GM19397 (cell line): ENCODE results near the gene CSF1R.

Experiments used
- ATAC-seq: cut with Tn5 transposase; IDR thresholded peaks from one replicate; pipeline ENCODE4 v1.9.1; 2021; ENCODE audit warnings: mild to moderate bottlenecking, moderate library complexity; ENCODE audit not compliant: unreplicated experiment

The CSF1R gene

DNA sequence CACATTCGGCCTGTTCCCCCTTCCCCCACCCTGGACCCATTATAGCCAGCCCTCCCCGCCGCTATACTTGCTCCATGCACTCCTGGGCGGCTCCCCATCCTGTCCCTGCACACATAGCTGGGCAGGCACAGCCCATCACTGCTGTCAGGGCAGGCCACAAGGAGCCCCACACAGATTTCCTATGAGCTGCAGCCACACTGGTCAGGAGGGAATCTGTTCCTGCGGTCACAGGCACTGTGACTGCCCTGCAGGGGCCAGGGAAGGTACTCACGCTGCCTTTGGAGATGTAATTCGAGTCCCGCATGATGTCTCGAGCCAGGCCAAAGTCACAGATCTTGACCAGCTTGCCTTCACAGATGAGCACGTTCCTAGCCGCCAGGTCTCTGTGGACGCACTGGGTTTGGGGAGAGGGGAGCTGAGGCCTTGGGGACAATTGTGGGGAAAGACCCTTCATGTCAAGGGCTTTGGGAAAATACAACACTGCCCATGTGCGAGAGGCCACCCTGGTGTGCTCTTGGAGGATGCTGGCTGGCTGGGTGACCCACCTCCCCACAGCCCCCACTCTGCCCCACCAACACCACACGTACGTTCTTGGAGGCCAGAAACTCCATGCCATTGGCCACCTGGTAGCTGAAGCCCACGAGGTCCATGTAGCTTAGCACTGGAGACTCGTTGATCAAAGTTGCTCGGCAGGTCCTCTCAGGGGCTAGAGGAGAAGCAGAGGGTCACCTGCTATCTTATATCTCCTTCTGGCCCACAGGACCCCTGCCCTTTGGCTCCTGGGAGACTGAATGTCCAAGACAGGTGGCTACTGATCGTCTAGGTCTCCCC lies 34.5 kb upstream of the CSF1R start:
- no peak for ATAC-seq

DNA sequence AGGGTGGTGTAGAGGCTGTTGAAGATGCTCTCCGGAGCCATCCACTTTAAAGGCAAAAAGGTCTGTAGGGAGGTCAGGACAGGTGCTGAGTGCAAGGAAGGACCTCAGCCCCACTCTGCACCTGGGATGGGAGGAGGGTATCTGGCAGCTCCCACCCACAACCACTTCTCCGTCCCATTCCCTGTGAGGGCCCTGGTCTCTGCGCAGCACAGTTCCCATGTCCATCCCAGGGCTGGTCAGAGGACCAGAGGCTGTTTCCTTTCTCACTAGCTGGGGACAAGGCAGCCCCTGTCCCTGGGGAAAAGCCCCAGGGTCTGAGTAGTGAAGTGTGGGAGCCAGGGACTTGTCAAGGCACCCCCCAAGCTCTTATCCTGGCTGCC lies 33.7 kb upstream of the CSF1R start:
- no peak for ATAC-seq

DNA sequence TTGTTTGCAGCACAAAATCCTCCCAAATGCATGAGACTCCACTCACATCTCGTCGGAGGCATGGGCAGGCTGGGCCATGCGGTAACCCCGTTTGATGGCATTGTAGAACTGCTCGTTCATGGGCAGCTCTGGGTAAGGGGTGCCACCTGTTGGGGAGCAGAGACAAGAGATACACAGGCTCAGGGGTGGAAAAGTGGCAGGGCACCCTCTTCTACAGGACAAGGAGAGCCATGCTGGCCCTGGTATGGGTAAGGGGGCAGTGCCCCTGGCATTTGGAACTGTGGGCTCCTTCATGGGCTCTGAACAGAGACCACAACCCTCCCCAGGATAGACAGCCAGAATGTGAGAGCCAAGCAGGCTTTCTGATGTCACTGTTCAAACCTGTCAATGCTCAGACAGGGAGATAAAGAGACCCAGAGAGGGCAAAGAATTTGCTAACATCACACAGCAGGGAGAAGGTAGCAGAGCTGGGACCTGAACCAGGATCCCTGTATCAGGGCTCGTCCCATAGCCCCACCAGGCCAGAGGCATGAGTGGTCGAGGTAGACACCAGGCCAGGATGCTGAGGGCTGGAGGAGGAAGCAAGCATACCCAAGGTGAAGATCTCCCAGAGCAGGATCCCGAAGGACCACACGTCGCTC lies 33.2 kb upstream of the CSF1R start:
- no peak for ATAC-seq

DNA sequence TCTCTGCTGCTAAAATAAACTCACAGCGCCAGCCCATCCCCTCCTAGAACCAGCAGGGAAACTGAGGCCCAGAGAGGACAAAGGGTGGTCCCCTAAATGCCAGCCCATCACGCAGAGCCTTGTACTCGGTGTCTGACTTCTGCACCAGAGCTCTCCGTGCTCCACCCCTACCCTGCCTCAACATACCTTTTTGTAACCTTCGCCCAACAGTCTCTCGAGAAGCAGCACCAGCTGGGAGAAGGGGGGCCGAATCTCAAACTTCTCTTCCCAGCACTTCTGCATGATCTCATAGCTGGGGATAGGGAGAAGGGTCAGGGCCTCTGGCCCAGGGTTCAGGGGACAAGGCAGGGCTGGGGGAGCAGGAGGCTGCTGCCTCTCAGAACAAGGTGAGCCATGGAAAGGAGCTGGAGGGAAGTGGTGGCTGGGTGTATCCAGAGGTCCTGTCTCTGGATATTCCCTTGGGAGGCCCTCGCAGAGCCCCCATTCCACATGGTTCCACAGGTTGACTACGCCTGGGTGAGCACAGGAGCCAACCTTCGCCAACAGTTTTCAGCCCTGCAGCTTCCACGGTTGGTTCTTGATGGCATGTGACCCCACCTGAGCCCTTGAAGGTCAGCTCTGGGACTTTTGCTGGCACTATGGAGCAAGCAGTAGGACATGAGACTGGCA lies 32.3 kb upstream of the CSF1R start:
- no peak for ATAC-seq

DNA sequence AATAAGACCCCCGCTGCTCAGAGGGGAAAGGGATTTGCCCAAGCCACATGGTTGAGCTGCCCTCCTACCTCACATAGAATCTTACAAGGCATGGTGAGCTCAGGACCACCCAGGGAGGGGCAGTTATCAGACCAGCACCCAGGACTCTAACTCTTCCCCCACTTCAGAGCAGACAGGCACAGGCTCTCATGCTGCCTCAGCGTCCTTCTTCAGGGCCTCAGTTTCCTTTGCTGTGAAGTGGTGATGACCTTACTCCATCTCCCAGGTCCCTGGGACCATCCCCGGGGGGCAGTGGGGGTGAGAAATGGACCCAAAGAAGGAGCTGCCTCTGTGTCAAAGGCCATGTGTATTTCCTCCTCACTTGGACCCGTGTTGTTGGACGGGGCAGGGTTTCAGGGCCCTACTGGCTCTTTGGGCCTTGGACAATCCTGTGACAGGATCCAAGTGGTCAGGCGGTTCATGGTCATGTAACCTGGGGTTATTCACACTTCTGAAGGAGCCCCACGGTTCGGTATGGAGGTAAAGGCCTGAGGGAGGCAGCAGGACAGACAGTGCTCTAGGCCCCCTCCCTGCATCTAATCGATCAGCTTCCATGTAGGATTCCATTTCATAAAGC lies 31.7 kb upstream of the CSF1R start:
- ATAC-seq = no peak

DNA sequence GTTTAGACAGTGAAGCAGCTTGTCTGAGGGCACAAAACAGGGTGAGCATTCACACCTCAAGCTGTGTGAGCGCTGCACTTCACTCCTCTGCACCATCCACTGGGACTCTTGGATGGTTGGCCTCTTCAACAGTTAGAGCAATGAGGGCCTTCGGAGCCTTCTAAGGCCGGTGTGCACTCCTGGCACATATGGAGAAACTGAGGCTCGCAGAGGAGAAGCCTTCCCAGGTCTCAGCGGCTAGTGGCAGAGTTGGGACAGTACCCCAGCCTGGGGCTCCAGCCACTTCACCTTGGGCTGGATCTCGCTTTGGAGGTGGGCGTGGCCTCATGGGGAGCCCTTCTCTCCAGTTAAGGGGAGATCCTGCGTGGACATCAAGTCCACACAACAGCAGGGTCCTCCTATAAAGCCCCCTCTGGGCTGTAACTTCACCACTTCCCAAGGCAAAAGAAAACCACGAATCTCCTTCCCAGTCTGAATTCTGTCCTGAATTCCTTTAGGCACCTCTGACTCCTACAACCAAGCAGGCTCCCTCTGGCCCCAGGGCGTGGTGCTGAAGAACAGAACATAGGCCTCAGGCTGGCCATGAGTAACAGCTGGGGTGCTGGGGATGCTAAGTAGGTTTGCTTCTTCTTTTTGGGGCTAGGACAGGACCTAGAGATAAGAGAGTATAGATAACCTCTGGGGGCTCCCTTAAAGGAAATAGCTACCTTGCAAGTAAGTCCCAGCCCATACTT lies 30.5 kb upstream of the CSF1R start:
- ATAC-seq = no peak

DNA sequence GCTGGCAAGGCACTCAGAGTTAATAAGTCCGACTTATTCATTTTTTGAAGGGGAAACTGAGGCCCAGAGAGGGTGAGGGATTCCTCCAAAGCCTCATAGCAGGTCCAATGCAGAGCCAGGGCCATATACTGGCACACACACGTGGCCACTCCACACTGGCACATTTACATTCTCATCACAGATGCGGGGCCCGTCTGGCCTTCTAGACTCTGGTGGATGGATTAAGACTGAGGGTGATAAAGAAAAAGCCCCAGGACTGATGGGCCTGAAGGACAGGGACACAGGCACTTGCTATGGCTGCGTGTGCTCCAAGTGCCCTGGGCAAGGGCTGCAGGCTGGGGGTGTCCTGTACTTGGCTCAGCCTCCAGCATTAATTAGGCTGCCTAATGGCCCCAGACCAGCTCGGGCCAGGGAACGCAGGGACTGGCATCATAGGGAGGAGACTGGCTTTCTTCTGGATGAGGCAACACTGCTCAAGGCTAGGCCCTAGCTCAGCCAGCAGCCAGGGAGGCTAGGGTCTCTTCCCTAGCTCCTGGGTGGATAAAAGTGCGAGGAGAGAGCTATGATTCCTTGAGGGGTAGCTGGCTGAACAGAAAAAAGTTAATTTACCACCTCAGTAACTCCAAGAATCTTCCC lies 28.5 kb upstream of the CSF1R start:
- no peak for ATAC-seq

DNA sequence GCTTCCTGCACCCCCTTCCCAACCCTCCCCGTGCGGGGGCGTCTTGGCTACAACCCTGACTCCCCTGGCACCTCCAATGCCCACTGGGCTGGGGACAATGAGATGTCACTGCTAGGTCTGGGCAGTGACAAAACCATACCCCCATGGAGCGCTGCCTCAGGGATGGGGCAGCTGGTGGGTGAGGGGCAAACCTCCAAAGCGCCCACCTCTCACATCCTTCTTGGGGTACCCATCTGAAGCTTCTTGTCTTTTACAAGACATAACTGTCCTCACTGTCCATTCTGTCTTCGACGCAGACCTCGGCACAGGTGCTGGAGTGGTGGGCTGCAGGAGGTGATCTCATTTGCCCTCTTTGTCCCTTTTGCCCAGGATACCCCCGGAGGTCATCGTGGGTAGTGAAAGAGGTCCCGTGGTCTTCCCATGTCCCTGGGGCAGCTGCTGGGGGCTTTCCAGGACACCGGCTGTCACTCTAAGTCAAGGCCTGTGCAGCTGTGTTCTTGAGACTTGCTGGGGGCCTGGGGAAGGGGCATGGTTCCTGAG lies 27.8 kb upstream of the CSF1R start:
- no peak for ATAC-seq

DNA sequence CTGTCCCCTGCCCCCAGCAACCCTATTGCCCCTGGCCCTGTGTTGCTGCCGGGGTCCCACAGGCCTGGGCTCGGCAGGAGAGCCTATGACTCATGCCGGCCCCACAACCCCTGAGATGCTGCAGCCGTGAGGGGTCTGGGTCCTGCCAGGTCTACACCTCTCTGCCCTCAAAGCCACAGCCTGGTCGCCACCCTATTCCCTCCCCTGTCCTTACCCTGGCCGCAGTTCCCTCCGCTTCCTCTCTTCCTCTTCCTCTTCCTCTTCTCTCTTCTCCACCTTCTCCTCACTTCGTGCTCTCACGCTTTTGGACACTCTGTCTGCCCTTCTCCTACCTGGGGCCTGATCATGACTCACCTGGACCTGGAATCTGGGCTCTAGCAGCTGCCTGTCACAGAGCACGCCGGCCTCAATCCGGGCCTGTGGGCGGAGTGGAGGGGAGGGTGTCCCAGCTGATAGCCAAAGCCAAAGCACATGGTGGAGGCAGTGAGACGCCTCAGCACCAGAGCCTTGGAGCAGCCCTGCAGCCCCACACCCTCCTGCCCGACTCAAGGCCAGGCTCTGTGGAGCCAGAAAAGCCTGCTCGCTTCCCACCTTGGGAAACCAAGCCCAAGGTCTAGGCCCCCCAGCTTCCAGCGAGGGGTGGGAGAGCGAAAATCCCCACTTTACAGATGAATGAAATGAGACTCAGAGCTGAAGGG lies 26.8 kb upstream of the CSF1R start:
- no peak for ATAC-seq

DNA sequence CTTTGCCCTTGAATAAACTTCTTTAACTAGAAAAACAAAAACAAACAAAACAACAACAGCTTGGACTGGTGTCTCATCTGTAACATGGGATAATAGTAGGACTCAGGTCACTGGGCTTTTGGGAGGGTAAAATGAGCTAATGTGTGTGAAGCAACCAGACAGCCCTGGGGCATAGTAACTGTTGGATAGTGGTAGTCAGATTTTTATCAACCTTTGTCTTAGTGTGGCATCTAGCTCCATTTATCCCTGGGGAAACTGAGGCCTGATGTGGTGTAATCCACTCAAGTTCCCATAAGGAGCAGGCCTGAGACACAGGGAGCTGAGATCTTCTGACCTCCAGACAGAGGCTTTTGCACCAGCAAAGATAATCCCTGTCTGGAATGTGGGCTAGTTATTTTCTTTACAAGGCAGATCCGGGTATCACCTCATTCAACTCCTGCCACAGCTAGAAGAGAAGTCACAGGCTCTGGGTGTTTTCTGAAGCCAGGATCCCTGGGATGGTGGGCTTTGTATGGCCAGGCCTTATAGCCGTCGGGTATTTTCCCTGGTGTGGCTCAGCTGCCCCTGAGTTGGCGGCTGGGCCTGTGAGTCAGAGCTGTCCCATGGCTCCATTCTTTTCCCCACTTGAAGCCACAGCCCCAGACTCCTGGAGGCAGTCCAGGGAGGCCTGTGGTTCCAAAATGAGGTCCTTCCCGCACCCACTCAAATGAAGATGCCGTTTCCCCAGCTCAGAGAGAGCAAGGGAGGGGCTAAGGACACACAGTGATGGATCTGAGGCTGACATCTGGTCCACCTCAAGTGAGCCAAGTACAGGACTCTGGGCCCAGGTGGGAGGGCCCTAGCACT lies 26.1 kb upstream of the CSF1R start:
- no peak for ATAC-seq

DNA sequence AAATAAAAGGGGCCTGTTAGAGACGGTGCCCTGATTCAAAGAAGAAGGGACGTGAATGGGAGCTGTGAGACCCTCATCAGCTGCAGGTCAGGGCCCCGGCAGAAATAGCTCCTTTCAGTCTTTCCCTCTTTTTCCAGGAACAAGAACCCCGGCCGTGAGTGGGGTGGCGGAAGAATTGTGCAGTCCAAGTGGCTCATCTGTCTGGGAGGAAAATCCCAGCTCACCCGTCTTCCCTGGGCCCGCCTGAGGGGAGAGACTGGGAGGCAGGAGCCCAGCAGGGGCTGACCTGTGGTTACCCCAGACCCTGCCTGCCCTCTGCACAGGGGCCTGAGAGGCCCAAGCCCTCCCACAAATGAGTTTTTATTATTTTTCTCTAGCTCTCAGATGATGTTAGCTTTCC lies 24.8 kb upstream of the CSF1R start:
- no peak for ATAC-seq

DNA sequence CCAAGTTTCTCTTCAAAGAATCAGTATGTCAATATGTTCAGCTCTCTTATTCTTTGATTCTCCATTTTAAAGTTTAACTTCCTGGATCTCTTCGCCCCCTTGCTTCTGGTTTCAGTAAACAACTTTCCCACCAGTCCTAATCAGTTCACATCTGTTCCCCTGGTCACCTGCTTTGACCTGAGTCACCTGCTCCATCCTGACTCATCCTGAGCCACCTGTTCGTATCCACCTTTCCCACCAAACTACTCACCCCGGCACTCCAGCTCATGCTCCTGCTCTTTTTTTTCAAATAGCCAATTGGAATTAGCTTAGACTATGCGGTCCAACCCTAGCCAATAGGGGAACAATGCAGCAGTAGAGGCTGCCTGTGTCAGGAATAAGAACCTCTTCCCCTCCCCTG lies 23.6 kb upstream of the CSF1R start:
- ATAC-seq = no peak

DNA sequence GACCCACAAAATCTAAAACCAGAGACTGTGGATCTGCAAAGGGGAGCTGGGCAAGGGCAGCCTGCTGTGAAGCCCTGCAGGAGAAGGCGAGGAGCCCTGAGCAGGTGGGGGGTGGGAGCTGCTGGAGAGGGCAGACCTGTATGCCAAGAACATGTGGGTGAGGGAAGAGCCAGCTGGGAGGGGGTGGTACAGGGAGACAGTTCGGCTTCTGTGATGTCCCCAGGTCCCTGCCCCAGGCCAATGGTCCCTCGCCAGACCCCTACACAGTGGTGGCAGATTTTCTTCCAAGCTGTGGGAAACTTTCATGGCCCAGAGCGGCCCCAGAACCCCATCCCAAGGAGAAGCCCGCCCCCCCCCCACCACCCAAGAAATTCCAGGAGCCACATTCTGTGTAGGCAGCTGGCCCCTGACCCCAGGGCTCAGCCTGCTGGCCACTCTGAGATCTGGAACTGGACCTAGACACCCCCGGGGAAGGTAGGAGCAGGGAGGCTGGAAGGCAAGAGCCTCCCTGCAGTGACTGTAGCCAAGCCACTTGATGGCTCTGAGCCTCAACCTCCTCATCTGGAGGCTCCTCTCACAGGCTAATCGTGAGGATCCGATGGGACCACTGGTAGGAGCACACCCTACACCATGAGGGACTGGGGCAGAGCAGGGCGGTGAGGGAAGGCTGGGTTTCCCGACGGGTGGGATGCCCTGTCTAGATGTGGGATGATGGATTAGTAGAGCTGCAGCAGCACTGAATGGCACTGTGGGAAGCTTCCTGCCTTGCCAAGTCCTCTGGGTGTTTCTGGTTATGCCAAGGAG lies 22.6 kb upstream of the CSF1R start:
- ATAC-seq = no peak

DNA sequence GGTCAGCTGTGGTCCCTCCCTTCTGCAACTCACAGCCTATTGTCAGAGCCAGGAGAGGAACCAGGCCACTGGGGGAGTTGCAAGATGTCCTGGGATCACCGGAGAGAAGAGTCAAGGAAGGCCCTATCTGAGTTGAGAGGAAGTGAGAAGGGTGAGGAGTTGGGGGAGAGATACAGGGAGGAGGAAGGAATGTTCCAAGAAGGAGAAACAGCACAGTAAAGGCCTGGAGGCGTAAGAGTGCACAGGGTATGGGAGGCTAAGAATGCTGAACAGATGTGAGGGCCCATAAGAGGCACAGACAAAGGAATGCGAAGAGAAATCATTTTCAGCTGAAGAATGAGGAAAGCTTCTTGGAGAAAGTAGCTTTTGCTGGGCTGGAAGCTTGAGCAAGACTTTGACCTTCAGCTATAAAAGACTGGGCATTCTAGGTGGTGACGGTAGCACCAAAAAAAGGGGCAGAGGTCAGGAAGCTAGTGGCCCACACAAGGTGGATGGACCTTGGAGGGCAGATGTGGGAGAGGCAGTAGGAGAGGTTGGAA lies 21.6 kb upstream of the CSF1R start:
- no peak for ATAC-seq

DNA sequence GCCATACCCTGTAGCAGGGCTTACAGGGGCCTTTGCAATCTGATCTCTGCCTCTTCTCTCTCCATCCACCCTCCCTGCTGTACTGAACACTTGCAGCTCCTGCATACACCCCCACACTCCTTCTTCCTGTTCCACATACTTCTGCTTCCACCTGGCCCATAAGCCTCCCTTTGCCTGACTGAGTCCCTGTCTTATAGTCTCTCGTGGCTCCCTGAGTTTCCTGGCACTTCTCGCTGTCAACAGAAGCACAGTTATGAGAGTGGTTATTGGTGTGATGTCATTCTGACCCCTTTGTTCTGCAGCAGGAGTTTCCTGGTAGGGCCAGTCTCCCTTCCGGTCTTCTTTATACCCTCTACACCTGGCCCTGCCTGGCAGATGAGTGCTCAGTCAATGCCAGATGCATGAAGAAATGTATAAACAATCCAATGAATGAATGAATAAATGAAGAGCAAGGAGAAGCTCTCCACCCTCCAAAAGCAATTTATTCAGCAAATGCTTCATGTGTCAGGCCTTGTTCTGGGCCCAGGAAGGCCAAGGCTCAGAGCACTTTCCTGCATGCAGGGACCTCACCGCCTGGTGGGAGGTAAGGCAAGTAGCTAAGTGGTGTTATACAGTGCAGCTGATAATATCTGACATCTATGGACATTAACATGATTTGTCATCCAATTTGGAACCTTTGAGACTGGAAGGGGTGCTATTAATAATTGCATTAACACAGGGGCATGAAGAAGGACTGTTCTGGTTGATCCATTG lies 20.5 kb upstream of the CSF1R start:
- no peak for ATAC-seq

DNA sequence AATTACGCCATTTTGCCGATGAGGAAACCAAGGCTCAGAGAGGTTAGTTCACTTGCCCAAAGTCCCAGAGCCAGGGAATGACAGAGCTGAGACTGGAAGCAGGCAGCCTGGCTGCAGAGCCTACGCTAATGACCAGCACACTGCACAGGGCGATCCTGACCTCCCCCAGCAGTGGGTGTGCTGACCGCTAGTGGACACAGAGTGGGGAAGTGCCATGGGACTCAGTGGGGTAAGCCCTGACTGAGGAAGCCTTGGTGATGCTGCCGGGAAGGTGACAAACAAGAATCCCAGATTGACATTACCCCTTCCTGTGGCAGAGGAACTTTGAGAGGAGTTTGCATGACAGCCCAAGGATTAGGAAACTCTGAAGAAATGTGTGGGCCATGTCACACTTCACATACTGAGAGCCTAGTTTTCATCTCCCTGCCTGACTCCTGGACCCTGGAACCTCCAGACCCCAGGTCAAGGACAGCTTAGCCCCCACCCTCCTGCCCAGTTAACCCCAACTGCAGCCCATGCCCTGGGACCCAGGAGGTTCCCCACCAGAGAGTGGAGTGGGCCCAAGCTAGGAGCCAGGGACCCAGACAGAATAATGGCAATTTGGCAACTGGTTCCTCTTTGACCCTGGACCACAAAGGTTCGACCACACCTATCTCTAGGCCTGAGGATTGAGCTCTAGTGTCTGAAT lies 19.7 kb upstream of the CSF1R start:
- ATAC-seq = no peak

DNA sequence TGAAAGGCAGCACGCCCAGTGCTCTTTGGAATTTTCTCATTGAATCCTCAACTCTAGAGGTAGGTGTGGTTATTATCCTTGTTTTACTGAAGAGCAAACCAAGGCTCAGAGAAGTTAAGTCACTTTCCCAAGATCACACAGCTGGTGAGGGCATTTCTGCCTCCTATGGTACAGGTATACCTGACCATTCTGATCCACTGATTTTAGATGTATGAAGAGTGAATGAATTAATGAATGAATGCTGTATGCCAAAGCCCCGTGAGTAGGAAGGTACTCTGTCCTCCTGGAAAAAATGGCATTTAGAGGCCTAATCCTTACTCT lies 18.2 kb upstream of the CSF1R start:
- ATAC-seq = no peak
